Panc1 (cell line): Measurements from ENCODE around the gene KPNB1. TPM values are rescaled to one million over a fixed set of nuclear protein-coding genes. Genes with fewer than 3 reads are reported as not detected.
"Not testable (repeated sequence)": the region's sequence is repeated elsewhere in the genome, so short reads cannot be mapped to it uniquely, and the experiment has no call there.

Experiments used
- ATAC-seq: fragments of 200-7000 bp; cut with Tn5 transposase; 2 replicates; pipeline ENCODE4 v1.9.1; 2020; ENCODE audit warnings: mild to moderate bottlenecking, moderate library complexity
- BruUV-seq: library from RNA; stranded (reverse); fragments of 400-500 nt; replicated peaks from 2 replicates; lab custom pipeline; 2021; lab: Mats Ljungman, UMichigan
- CTCF ChIA-PET: fragments of 300-600 bp; sonication (Branson Sonifier 250); formaldehyde crosslinking; loops from one replicate; lab custom pipeline; 2022; ENCODE audit warnings: antibody characterized with exemption; lab: Charles Lee
- POLR2A ChIA-PET: fragments of 300-600 bp; sonication (Branson Sonifier 250); formaldehyde crosslinking; loops from one replicate; lab custom pipeline; 2022; ENCODE audit warnings: antibody characterized with exemption; lab: Charles Lee
- DNase-seq: peaks from one replicate; pipeline ENCODE4 v3.0.0-alpha.2; 2010; ENCODE audit warnings: low read depth, low spot score
- H3K27ac ChIP-seq: 2 replicates; pipeline ENCODE4 v1.5.1; 2011; ENCODE audit warnings: mild to moderate bottlenecking, low read length, inconsistent platforms
- H3K27me3 ChIP-seq: fragments of 200-500 bp; sonication (Bioruptor generic); 2 replicates; pipeline ENCODE4 v1.6.0; 2014; ENCODE audit warnings: low read length, inconsistent platforms; ENCODE audit not compliant: control insufficient read depth, insufficient read depth
- H3K36me3 ChIP-seq: fragments of 200-500 bp; sonication (Bioruptor generic); 2 replicates; pipeline ENCODE4 v1.5.1; 2014; ENCODE audit warnings: inconsistent platforms, mild to moderate bottlenecking, low read length, moderate library complexity; ENCODE audit not compliant: control insufficient read depth, insufficient read depth
- H3K4me1 ChIP-seq: 2 replicates; pipeline ENCODE4 v1.5.1; 2011; ENCODE audit warnings: inconsistent platforms, mild to moderate bottlenecking, low read length, moderate library complexity; ENCODE audit not compliant: control insufficient read depth, insufficient read depth
- H3K4me3 ChIP-seq, 2 experiments: 2 replicates each; pipeline ENCODE4 v1.5.1; 2011 to 2012; ENCODE audit warnings: low read depth in 2 of 2, low read length in 2 of 2, mild to moderate bottlenecking in 2 of 2, inconsistent platforms in 1 of 2, moderate library complexity in 1 of 2
- H3K9me3 ChIP-seq: fragments of 200-500 bp; sonication (Bioruptor generic); 2 replicates; pipeline ENCODE4 v1.5.1; 2014; ENCODE audit warnings: low read depth, mild to moderate bottlenecking, inconsistent platforms, low read length, moderate library complexity; ENCODE audit not compliant: control insufficient read depth, insufficient read depth
- CTCF ChIP-seq: fragments of 450-650 bp; IDR thresholded peaks from 2 replicates; pipeline ENCODE4 v1.5.1; 2017; ENCODE audit warnings: mild to moderate bottlenecking
- POLR2AphosphoS5 ChIP-seq: IDR thresholded peaks from 2 replicates; pipeline ENCODE4 v1.6.1; 2012; ENCODE audit warnings: mild to moderate bottlenecking, low read depth, low read length, moderate library complexity
- SIN3A ChIP-seq: IDR thresholded peaks from 2 replicates; pipeline ENCODE4 v1.6.1; 2012; ENCODE audit warnings: low read depth, mild to moderate bottlenecking, low read length, moderate library complexity, borderline replicate concordance; ENCODE audit not compliant: insufficient read depth
- TCF7L2 ChIP-seq: IDR thresholded peaks from 2 replicates; pipeline ENCODE4 v1.6.1; 2011; ENCODE audit warnings: mild to moderate bottlenecking, low read depth, low read length, inconsistent platforms
- in situ Hi-C: cut with HindIII; loops from 2 replicates; pipeline ENCODE4 v1.10.0; 2016; ENCODE audit warnings: low sequenced_read_pairs, low pct_unique_long_range_greater_than_20kb
- intact Hi-C: fragments of 100-400 bp; cut with micrococcal nuclease; formaldehyde crosslinking; loops from one replicate; pipeline ENCODE4 v1.10.0; 2022; ENCODE audit not compliant: unreplicated experiment
- total RNA-seq: library from RNA; stranded (reverse); gene quantifications from one replicate; pipeline ENCODE4 v1.2.1, GENCODE V29; 2021; ENCODE audit not compliant: unreplicated experiment
- TF ChIP-seq, protein P1 (sequence below), 2 experiments: IDR thresholded peaks; 2 replicates each; pipeline ENCODE4 v1.6.1; 2011 to 2012; ENCODE audit warnings: low read depth in 2 of 2, control low read depth in 1 of 2, low read length in 1 of 2, mild to moderate bottlenecking in 1 of 2, moderate library complexity in 1 of 2; ENCODE audit not compliant: insufficient read depth in 1 of 2

The KPNB1 gene
- total RNA-seq, 1 experiment from 2014 or later, result 666 TPM

- in situ Hi-C loops (no loop called here), intact Hi-C loops (no loop called here)
- DNase-seq (no peak), ATAC-seq (no peak)
- ChIA-PET POLR2A (no interaction called here), CTCF (no interaction called here)
- BruUV-seq, result no TSS peak
- Histone ChIP-seq H3K9me3 (no peaks in the 10 kb centered on the region), H3K27me3 (no peaks in the 10 kb centered on the region), H3K36me3 (peaks cover 45% of the 10 kb centered on the region), H3K4me3 (no peak overlapping the region), H3K27ac (no peak overlapping the region), H3K4me1 (peaks cover 16% of the 10 kb centered on the region)
- TF ChIP-seq, protein P1, sequence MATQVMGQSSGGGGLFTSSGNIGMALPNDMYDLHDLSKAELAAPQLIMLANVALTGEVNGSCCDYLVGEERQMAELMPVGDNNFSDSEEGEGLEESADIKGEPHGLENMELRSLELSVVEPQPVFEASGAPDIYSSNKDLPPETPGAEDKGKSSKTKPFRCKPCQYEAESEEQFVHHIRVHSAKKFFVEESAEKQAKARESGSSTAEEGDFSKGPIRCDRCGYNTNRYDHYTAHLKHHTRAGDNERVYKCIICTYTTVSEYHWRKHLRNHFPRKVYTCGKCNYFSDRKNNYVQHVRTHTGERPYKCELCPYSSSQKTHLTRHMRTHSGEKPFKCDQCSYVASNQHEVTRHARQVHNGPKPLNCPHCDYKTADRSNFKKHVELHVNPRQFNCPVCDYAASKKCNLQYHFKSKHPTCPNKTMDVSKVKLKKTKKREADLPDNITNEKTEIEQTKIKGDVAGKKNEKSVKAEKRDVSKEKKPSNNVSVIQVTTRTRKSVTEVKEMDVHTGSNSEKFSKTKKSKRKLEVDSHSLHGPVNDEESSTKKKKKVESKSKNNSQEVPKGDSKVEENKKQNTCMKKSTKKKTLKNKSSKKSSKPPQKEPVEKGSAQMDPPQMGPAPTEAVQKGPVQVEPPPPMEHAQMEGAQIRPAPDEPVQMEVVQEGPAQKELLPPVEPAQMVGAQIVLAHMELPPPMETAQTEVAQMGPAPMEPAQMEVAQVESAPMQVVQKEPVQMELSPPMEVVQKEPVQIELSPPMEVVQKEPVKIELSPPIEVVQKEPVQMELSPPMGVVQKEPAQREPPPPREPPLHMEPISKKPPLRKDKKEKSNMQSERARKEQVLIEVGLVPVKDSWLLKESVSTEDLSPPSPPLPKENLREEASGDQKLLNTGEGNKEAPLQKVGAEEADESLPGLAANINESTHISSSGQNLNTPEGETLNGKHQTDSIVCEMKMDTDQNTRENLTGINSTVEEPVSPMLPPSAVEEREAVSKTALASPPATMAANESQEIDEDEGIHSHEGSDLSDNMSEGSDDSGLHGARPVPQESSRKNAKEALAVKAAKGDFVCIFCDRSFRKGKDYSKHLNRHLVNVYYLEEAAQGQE (IDR thresholded peaks at IDR 0.05; ENCODE audit: insufficient read depth in 1 of 2, low read depth in 2 of 2, low read length in 1 of 2), result no peak
- no peak for TF ChIP-seq SIN3A
- no peak for TF ChIP-seq TCF7L2
- TF ChIP-seq POLR2AphosphoS5, result no peak
- no peak for TF ChIP-seq CTCF
These were observed 32.4 kb downstream of the KPNB1 start for GRCh38 chr17:47682138-47682537.

DNA sequence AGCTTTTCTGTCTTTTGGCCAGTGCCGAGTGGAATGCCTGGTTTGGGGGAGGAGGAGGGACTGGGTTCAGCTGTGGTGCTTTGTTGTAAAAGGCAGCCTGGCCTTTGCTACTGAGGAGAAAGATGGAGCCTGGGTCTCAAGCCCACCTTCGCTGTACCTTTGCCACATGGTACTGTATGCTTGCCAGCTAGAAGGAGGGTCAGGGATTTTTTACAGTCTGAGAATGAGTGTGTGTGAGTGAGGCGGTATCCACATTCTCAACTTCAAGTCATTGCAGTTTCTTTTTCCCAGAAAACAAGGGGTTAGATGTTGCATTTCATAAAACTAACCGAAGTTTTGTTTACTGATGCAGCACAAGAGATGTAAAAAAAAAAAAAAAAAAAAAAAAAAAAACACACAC is 33.0 kb downstream of the KPNB1 start:
- in situ Hi-C loops, H3K27ac ChIP-seq, H3K9me3 ChIP-seq, H3K27me3 ChIP-seq, DNase-seq, ATAC-seq, intact Hi-C loops, H3K4me3 ChIP-seq, CTCF ChIA-PET: not testable (repeated sequence)
- Histone ChIP-seq H3K4me1 (peaks cover 21% of the 10 kb centered on the region), H3K36me3 (peaks cover 41% of the 10 kb centered on the region)
- TSS peak; percentile 75 for BruUV-seq
- POLR2A ChIA-PET, result interaction anchor here (0.5 kb wide), 1 partner anchor 247 kb away, joined by 3 read pairs; no protein-coding TSS in a partner anchor

GRCh38 chr17:47684025-47684424 is 34.3 kb downstream of the KPNB1 start:
- peaks cover 22% of the 10 kb centered on the region for H3K4me1 ChIP-seq
- H3K27me3 ChIP-seq, result no peaks in the 10 kb centered on the region
- DNase-seq (no peak), ATAC-seq (no peak)
- TF ChIP-seq CTCF (no peak), POLR2AphosphoS5 (no peak), TCF7L2 (no peak), SIN3A (no peak)
- TF ChIP-seq, protein P1 (IDR thresholded peaks at IDR 0.05; ENCODE audit: insufficient read depth in 1 of 2, low read depth in 2 of 2, low read length in 1 of 2), result no peak
- CTCF ChIA-PET, result no interaction called here
- intact Hi-C loops (no loop called here), in situ Hi-C loops (no loop called here)
- POLR2A ChIA-PET, result interaction anchor here (0.6 kb wide), 1 partner anchor 238 kb away, joined by 3 read pairs; no protein-coding TSS in a partner anchor
- peaks cover 34% of the 10 kb centered on the region for H3K36me3 ChIP-seq
- no peak overlapping the region for H3K4me3 ChIP-seq
- H3K9me3 ChIP-seq, result no peaks in the 10 kb centered on the region
- no TSS peak for BruUV-seq
- no peak overlapping the region for H3K27ac ChIP-seq
